ENCODE results near the gene INPP5A.

DNA sequence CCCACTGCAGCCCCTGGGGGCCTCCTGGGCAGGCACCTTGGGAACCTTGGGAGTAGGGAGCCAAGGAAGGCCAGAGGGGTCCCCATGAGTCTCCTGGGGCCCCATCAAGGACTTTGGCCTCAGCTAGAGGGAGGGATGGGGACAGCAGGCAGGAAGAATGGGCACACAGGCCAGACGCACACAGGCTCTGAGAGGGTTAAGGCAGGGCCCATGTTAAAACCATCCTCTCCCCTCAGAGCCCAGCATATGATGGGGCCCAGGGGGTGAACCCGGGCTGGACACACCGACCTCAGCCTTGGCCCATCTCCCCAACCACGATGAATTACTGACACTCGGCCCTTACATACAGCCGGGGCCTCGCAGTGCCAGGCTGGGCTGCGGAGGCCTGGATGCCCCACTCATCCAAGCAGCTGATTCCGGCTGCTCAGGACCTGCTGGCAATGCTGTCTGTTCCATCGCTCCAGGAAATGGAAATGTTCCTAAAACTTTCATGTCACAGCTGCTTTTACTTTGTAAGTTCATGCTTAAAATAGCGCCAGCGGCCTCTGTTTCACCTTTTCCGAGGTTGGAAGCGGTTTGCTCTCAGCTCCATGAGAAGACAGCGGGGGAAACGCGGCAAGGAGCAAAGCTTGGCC lies 17.3 kb upstream of the INPP5A start:
- TF ChIP-seq POLR2A (IDR thresholded peaks at IDR 0.05) = no peak
- TF ChIP-seq CTCF (IDR thresholded peaks at IDR 0.05) = no peak
